ENCODE measurements around the gene CKB.
"Not testable (repeated sequence)": the region's sequence is repeated elsewhere in the genome, so short reads cannot be mapped to it uniquely, and the experiment has no call there.

The CKB gene

GRCh38 chr14:103518422-103519042, 4.1 kb downstream of the CKB start:
- peak; percentile 49 for DNase-seq (ENCODE audit: low read depth)
- TF ChIP-seq, protein P1, sequence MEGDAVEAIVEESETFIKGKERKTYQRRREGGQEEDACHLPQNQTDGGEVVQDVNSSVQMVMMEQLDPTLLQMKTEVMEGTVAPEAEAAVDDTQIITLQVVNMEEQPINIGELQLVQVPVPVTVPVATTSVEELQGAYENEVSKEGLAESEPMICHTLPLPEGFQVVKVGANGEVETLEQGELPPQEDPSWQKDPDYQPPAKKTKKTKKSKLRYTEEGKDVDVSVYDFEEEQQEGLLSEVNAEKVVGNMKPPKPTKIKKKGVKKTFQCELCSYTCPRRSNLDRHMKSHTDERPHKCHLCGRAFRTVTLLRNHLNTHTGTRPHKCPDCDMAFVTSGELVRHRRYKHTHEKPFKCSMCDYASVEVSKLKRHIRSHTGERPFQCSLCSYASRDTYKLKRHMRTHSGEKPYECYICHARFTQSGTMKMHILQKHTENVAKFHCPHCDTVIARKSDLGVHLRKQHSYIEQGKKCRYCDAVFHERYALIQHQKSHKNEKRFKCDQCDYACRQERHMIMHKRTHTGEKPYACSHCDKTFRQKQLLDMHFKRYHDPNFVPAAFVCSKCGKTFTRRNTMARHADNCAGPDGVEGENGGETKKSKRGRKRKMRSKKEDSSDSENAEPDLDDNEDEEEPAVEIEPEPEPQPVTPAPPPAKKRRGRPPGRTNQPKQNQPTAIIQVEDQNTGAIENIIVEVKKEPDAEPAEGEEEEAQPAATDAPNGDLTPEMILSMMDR (conservative IDR thresholded peaks at IDR 0.05; ENCODE audit: low read depth, low read length) = peak; percentile 89
- no peak overlapping the region for H3K4me3 ChIP-seq (ENCODE audit: low read depth, low read length)

DNA sequence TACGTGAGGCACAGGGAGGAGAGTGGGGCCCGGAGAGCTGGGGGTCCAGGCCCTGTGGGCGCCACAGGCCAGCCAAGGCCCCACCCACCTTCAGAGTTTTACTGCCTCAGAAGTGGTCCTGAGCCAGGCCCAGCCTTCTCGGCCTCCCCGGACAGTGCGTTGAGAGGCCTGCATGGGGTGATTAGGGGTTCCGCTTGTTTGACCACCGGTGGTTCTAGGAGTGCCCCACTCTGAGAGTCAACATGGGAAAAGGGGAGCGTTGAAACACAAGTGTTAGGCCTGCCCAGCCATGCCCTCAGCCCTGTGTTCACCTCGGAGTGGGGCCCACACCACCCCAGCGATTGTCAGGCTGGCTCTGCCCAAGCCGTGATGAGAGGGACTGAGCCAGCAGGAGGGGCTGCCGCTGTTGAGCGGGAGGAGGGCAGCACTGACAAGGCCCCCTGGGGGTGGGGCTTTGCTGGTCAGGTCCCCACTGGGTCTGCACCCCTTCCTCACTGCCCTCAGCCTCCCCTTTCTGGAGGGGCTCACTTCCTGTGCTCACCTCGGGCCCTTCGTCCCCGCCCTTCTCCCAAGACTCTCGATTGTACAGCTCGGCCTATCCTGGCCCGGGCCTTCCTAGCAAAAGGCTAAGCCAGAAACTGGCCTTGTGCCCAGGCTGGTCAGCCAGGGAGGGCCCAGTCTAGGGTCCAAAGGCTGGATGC, 4.8 kb downstream of the CKB start:
- TF ChIP-seq, protein P1 (conservative IDR thresholded peaks at IDR 0.05; ENCODE audit: low read depth, low read length) = no peak
- H3K4me3 ChIP-seq (ENCODE audit: low read depth, low read length) = no peak overlapping the region
- no peak for DNase-seq (ENCODE audit: low read depth)

GRCh38 chr14:103517174-103517566, 5.5 kb downstream of the CKB start:
- no peak overlapping the region for H3K4me3 ChIP-seq (ENCODE audit: low read depth, low read length)
- no peak for DNase-seq (ENCODE audit: low read depth)
- TF ChIP-seq, protein P1 (conservative IDR thresholded peaks at IDR 0.05; ENCODE audit: low read depth, low read length) = no peak

DNA sequence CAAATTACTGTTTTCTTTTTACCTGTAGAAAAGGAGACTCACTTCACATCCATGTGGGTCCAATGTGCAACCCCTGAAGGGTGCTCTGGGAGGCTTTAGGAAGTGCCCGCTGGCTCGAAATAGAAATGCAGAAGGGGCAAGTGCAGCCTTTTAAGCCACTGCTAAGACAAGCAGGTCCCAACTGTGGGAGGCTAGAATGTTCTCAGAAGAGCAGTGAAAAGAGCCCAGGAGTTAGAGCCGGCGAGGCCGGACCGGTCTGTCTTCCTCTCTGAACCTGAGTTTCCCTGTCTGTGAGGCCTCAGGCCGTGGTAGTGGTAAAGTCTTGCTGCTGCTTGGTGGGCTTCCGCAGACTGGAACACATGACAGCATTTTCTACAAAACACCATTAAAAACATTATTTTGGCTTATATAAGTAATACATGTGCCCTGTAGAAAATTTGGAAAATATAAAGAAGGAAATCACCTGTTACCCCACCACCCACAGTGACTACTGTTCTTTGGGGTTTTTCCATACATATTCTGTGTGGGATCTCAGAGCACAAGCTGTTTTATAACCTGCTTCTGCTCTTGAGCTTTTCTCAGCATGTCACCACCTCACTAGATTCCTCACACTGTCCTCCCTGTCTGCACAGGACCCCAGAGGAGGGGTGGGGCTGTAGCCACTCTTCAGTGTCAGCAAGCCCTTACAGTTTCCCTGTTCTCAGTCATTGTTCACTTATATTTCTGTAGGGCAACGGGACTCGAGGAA, 6.0 kb downstream of the CKB start:
- no peak for DNase-seq (ENCODE audit: low read depth)
- H3K4me3 ChIP-seq (ENCODE audit: low read depth, low read length) = no peak overlapping the region
- TF ChIP-seq, protein P1 (conservative IDR thresholded peaks at IDR 0.05; ENCODE audit: low read depth, low read length) = no peak

DNA sequence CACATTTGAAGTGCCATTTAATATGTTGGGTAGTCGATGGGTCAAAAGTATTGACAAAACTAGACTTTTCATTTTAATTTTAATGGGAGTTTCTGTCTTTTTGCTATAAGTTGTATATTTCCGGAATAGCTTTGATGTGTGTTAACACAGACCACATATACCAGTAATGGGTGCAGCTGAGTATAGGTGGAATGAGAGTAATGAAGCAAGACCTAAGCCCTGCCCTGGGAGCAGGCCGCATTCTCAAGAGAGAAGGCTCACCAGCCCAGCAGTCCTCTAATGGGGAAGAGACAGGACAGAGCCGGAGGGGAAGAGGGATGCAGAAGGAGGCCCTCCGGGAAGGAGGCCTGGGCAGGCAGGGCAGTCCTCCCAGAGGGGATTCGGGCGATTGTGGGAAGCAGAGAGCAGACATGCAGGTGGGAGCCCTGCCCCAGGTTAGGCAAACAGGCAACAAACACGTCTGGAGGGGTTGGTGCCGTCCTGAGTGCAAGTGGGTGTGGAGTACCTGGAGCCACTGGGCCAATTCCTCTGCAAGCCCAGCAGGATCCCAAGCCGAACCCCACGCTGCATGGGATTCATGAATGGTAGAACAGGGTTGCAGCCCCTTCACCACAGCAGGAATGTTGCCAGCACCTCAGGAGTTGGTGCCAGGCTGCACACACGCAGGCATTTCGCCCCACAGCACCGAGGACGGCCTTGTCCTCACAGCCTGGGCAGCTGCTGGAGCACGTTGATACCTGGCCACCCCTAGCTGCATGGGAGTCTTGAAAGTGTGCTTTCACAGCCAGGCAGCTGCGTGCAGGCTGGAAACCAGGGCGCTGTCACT, 7.8 kb downstream of the CKB start:
- no peak for DNase-seq (ENCODE audit: low read depth)
- TF ChIP-seq, protein P1 (conservative IDR thresholded peaks at IDR 0.05; ENCODE audit: low read depth, low read length) = no peak
- no peak overlapping the region for H3K4me3 ChIP-seq (ENCODE audit: low read depth, low read length)

DNA sequence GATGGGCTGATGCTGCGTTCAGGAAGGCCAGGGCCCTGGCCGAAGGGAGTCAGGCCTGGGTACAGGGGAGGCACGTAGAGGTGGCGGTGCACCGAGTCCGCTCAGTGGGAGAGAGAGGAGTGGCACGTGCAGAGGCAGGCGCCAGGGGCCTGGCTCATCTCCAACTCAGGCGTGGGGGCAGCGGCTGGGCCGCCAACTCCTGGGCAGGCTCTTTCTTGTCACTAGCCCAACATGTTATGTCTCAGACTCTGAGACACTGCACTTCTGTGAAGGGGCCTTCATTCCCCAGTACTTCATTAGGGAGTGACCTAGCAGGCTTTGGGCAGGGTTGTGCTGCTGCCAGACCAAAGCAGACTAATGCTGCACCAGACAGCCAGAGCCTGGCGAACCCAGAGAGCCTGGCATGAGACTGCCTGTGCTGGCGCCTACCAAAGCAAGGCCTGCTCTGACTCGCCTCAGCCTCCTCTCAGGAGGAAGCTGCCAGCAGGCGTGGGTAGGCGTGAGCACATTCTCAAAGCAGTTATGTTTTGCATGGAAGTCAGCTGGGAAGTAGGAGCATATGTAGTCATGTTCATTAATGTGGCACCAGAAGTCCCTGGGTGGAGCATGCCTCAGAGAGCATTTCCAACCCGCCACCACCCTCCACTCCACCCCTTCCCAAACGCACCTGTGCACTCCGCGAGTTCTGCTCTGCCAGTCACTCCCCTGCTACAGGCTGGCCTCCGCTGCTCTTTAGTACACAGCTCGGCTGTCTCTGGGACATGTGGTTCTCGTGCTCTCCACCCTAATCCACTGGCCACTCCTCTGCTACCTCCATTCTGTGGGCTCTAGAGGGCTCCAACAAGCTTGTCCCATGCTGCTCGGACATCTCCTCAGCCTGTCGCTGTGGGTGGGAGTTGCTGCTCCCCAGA, 9.7 kb downstream of the CKB start:
- TF ChIP-seq, protein P1 (conservative IDR thresholded peaks at IDR 0.05; ENCODE audit: low read depth, low read length) = no peak
- DNase-seq (ENCODE audit: low read depth) = peak; percentile 36
- no peak overlapping the region for H3K4me3 ChIP-seq (ENCODE audit: low read depth, low read length)

- not testable (repeated sequence) for H3K4me3 ChIP-seq (ENCODE audit: low read depth, low read length); DNase-seq (ENCODE audit: low read depth)
Observed at GRCh38 chr14:103512180-103512579, 10.4 kb downstream of the CKB start.

All from choroid plexus epithelial cell (primary cell).